Measurements from ENCODE around the gene BAAT. TPM values are rescaled to one million over a fixed set of nuclear protein-coding genes. Genes with fewer than 3 reads are reported as not detected.

Gene BAAT
- total and polyA plus RNA-seq, 8 donors, result 0.55 TPM; not detected in 7

DNA sequence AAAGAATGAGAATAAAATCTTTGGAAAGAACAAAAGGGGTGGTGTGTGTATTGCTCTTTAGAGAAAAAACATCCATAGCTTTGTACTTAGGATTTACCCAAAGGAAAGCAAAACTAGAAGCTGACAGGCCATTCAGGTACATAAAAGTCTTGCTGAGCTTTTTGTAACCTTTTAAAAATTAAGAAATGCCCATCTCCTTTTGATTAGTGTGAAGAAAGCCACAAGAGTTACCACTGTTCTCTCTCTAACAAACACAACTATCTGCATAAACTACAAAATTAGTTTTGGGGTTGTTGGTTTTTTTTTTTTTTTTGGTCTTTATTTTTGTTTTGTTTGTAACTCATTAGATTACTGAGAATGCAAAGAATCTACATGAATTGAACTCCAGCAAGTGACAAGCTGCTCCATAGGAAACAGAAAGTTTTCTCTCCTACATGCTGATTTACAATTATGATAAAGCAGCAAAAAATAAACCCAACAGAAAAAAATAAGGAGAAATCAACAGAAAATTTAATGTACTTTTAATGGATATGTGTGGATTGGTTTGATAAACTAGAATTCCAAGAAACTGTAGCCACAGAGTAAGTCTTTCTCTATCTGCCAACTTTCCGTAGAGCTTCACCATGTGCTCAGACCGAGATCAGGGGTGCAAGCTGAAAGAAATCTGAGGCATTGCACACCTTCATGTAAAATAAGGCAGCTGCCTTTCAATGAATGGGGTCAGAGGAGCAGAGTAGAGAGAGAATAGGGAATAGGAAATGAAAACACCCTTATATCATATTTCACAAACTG lies 12.3 kb downstream of the BAAT start:
- 51 to 80% (median 69%) methylated on average over 2 of the region's 2 CpGs for WGBS, 5 donors
- Histone ChIP-seq H3K27ac (no peak overlapping the region), H3K9me3 (peaks cover 0 to 3% (median 0%) of the 10 kb centered on the region in 4 donors), H3K36me3 (no peaks in the 10 kb centered on the region), H3K4me1 (no peaks in the 10 kb centered on the region), H3K4me3 (no peak overlapping the region), H3K27me3 (no peaks in the 10 kb centered on the region)
- DNase-seq, result no peak
- TF ChIP-seq POLR2AphosphoS5 (IDR thresholded peaks at IDR 0.05) (no peak), CTCF (IDR thresholded peaks at IDR 0.05) (no peak), POLR2A (IDR thresholded peaks at IDR 0.05) (no peak), EP300 (IDR thresholded peaks at IDR 0.05) (no peak)
- intact Hi-C loops (cut with DNase I; ENCODE audit: low total_unique reads), result no loop called here

GRCh38 chr9:101371813-101372212 lies 13.0 kb downstream of the BAAT start:
- WGBS, 5 donors, result 89 to 98% (median 96%) methylated on average over 3 of the region's 3 CpGs
- intact Hi-C loops (cut with DNase I; ENCODE audit: low total_unique reads), result no loop called here
- no peak for DNase-seq
- Histone ChIP-seq H3K4me1 (no peaks in the 10 kb centered on the region), H3K36me3 (no peaks in the 10 kb centered on the region), H3K9me3 (peaks cover 0 to 3% (median 0%) of the 10 kb centered on the region in 4 donors), H3K27ac (no peak overlapping the region), H3K27me3 (no peaks in the 10 kb centered on the region), H3K4me3 (no peak overlapping the region)
- TF ChIP-seq POLR2AphosphoS5 (IDR thresholded peaks at IDR 0.05) (no peak), POLR2A (IDR thresholded peaks at IDR 0.05) (no peak), CTCF (IDR thresholded peaks at IDR 0.05) (no peak), EP300 (IDR thresholded peaks at IDR 0.05) (no peak)

DNA sequence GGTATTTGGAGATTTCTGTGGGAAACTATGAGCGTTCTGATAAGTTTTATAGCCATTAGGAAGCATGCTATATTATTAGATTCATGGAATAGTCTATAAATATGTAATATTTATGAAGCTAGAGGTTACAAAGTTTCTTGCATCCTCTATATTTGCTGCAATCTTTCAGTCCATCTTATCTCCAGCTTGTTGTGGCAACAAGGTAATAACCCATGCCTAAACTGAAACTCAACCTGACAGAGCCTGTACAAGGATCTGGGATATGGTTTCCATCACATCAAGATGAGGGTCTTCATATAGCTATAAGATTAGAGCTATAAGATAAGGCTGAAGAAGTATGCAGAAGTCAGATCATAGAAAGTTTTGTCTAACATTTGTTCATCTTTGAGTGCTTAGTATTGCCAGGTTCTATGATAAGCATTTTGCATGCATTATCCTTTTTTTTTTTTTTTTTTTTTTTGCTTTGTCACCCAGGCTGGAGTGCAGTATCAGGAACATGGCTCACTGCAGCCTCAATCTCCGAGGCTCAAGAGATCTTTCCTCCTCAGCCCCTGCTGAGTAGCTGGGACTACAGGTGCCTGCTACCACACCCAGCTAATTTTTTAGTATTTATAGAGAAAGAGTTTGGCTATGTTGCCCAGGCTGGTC lies 14.8 kb downstream of the BAAT start:
- WGBS, 5 donors, result 75 to 89% (median 79%) methylated on average over 2 of the region's 2 CpGs
- TF ChIP-seq CTCF (IDR thresholded peaks at IDR 0.05) (no peak), POLR2A (IDR thresholded peaks at IDR 0.05) (no peak), EP300 (IDR thresholded peaks at IDR 0.05) (no peak), POLR2AphosphoS5 (IDR thresholded peaks at IDR 0.05) (no peak)

DNA sequence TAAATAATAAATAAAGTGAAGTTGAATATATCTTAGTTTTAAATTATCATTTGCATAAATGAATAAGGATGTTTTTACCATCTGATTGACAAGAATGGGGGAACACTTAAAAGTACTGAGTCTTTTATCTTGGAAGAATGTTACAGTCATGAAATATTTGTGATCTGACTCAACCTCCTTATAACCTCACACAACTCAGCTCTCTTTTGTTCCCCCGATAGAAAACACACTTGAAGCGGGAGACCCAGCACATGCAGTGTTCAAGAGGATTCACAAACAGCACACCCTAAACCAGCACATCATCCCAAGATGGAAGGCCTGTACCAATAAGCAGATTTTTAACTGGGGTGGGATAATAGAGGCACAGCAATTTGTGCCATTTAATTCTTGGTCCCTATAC lies 15.5 kb downstream of the BAAT start:
- Histone ChIP-seq H3K27me3 (no peaks in the 10 kb centered on the region), H3K9me3 (peaks cover 0 to 3% (median 0%) of the 10 kb centered on the region in 4 donors), H3K4me3 (no peak overlapping the region), H3K27ac (no peak overlapping the region), H3K36me3 (no peaks in the 10 kb centered on the region), H3K4me1 (no peaks in the 10 kb centered on the region)
- intact Hi-C loops (cut with DNase I; ENCODE audit: low total_unique reads), result no loop called here
- 75 to 88% (median 85%) methylated on average over 2 of the region's 2 CpGs for WGBS, 5 donors
- TF ChIP-seq POLR2A (IDR thresholded peaks at IDR 0.05) (no peak), EP300 (IDR thresholded peaks at IDR 0.05) (no peak), CTCF (IDR thresholded peaks at IDR 0.05) (no peak), POLR2AphosphoS5 (IDR thresholded peaks at IDR 0.05) (no peak)
- no peak for DNase-seq

More for the DNA sequence above, 14.8 kb downstream of the BAAT start:
- Histone ChIP-seq H3K4me3 (no peak overlapping the region), H3K4me1 (no peaks in the 10 kb centered on the region), H3K27ac (no peak overlapping the region), H3K9me3 (peaks cover 0 to 3% (median 0%) of the 10 kb centered on the region in 4 donors), H3K36me3 (no peaks in the 10 kb centered on the region), H3K27me3 (no peaks in the 10 kb centered on the region)
- DNase-seq, result no peak
- intact Hi-C loops (cut with DNase I; ENCODE audit: low total_unique reads), result no loop called here
